Activated CD8-positive, alpha-beta memory T cell treated with anti-CD3 and anti-CD28 coated beads, Interleukin-2, amount 50 U/mL, for 48 hours (primary cell): Measurements from ENCODE around the gene CTSH.

ENCODE experiments used
- DNase-seq: peaks from one replicate; pipeline ENCODE4 v3.0.0-alpha.2; 2020

The CTSH gene

GRCh38 chr15:78977591-78978347, 32.9 kb upstream of the CTSH start:
- no peak for DNase-seq

- DNase-seq = no peak
These were observed 32.3 kb upstream of the CTSH start for GRCh38 chr15:78977091-78977571.

GRCh38 chr15:78976691-78977090, 31.8 kb upstream of the CTSH start:
- no peak for DNase-seq

GRCh38 chr15:78974272-78974918, 29.5 kb upstream of the CTSH start:
- DNase-seq = no peak

- no peak for DNase-seq
These were observed 25.0 kb upstream of the CTSH start for GRCh38 chr15:78969687-78970349.

GRCh38 chr15:78968539-78969271, 23.9 kb upstream of the CTSH start:
- DNase-seq = no peak

GRCh38 chr15:78968114-78968513, 23.3 kb upstream of the CTSH start:
- DNase-seq = no peak

GRCh38 chr15:78960308-78960707, 15.5 kb upstream of the CTSH start:
- DNase-seq = no peak

GRCh38 chr15:78959360-78959759, 14.5 kb upstream of the CTSH start:
- no peak for DNase-seq

GRCh38 chr15:78957416-78958093, 12.7 kb upstream of the CTSH start:
- no peak for DNase-seq

GRCh38 chr15:78956937-78957336, 12.1 kb upstream of the CTSH start:
- no peak for DNase-seq

GRCh38 chr15:78955355-78955754, 10.5 kb upstream of the CTSH start:
- no peak for DNase-seq

GRCh38 chr15:78951841-78952238, 7.0 kb upstream of the CTSH start:
- DNase-seq = no peak

GRCh38 chr15:78950902-78951840, 6.3 kb upstream of the CTSH start:
- no peak for DNase-seq

- no peak for DNase-seq
These were observed 5.5 kb upstream of the CTSH start for GRCh38 chr15:78950343-78950742.

GRCh38 chr15:78949461-78949860, 4.6 kb upstream of the CTSH start:
- no peak for DNase-seq

GRCh38 chr15:78947506-78947905, 2.7 kb upstream of the CTSH start:
- no peak for DNase-seq

- no peak for DNase-seq
These were observed 1.6 kb upstream of the CTSH start for GRCh38 chr15:78946493-78946892.

GRCh38 chr15:78944202-78944625, 632 bp downstream of the CTSH start:
- DNase-seq = no peak

GRCh38 chr15:78943692-78944091, 1.2 kb downstream of the CTSH start:
- DNase-seq = no peak

GRCh38 chr15:78942741-78943140, 2.1 kb downstream of the CTSH start:
- DNase-seq = no peak
